Liver (tissue), 3 donors: ENCODE data around the gene CNP.

Source experiments
- ATF3 ChIP-seq: IDR thresholded peaks from 2 replicates; pipeline ENCODE4 v1.6.1; 2016; ENCODE audit warnings: antibody characterized with exemption
- CTCF ChIP-seq: fragments of 150-350 bp; IDR thresholded peaks from 2 replicates; pipeline ENCODE4 v1.5.1; 2017; ENCODE audit warnings: improper control_type of control experiment, low read depth, low read length; ENCODE audit not compliant: missing input control
- EGR1 ChIP-seq, 2 donors: IDR thresholded peaks; 2 replicates each; pipeline ENCODE4 v1.6.1; 2016 to 2018; ENCODE audit warnings: antibody characterized with exemption in 2 of 2, low read depth in 2 of 2
- FOXA1 ChIP-seq: IDR thresholded peaks from 2 replicates; pipeline ENCODE4 v1.6.1; 2016; ENCODE audit warnings: antibody characterized with exemption
- GABPA ChIP-seq, 2 donors: IDR thresholded peaks in 1 of 2; conservative IDR thresholded peaks in 1 of 2; 2 replicates each; pipeline ENCODE4 v1.6.1; 2016; ENCODE audit warnings: antibody characterized with exemption in 2 of 2, mild to moderate bottlenecking in 1 of 2, moderate library complexity in 1 of 2
- MAX ChIP-seq: IDR thresholded peaks from 2 replicates; pipeline ENCODE4 v1.6.1; 2016; ENCODE audit warnings: antibody characterized with exemption
- RAD21 ChIP-seq, 2 donors: IDR thresholded peaks; 2 replicates each; pipeline ENCODE4 v1.6.1; 2016; ENCODE audit warnings: antibody characterized with exemption in 2 of 2, mild to moderate bottlenecking in 2 of 2
- REST ChIP-seq: IDR thresholded peaks from 2 replicates; pipeline ENCODE4 v1.6.1; 2016; ENCODE audit warnings: antibody characterized with exemption, mild to moderate bottlenecking
- YY1 ChIP-seq: IDR thresholded peaks from 2 replicates; pipeline ENCODE4 v1.6.1; 2016; ENCODE audit warnings: antibody characterized with exemption, mild to moderate bottlenecking
- ZBTB33 ChIP-seq: IDR thresholded peaks from 2 replicates; pipeline ENCODE4 v1.6.1; 2016; ENCODE audit warnings: antibody characterized with exemption
- donor health status: healthy.
- donor health status: healthy.

GRCh38 chr17:42016411-42016831, 49.8 kb downstream of the CNP start:
- no peak for TF ChIP-seq CTCF
- TF ChIP-seq FOXA1: no peak
- no peak for TF ChIP-seq EGR1 (IDR thresholded peaks at IDR 0.05; ENCODE audit: low read depth in 2 of 2)
- TF ChIP-seq RAD21 (IDR thresholded peaks at IDR 0.05): no peak
- no peak for TF ChIP-seq YY1
- no peak for TF ChIP-seq ATF3
- no peak for TF ChIP-seq REST
- TF ChIP-seq ZBTB33: no peak
- no peak for TF ChIP-seq MAX
- TF ChIP-seq GABPA (IDR thresholded peaks at IDR 0.05 in 1 of 2, conservative IDR thresholded peaks at IDR 0.05 in 1 of 2): no peak
